ENCODE results near the gene MYL6.
"Not testable (repeated sequence)": the region's sequence is repeated elsewhere in the genome, so short reads cannot be mapped to it uniquely, and the experiment has no call there.

MYL6 gene

GRCh38 chr12:56192582-56192981 is 34.4 kb downstream of the MYL6 start:
- Histone ChIP-seq H4K20me1 (ENCODE audit: insufficient read depth, low read length) (no peaks in the 10 kb centered on the region), H3K79me2 (ENCODE audit: low read length) (peaks cover 14% of the 10 kb centered on the region), H3K4me2 (ENCODE audit: low read depth, low read length) (no peak overlapping the region), H3K36me3 (replicated peaks; ENCODE audit: insufficient read depth, low read length) (no peaks in the 10 kb centered on the region), H3K27ac (ENCODE audit: low read length) (no peak overlapping the region), H3F3A (ENCODE audit: insufficient read depth, low read length) (peaks cover 14% of the 10 kb centered on the region), H3K9me3 (replicated peaks; ENCODE audit: insufficient read depth, low read length) (no peaks in the 10 kb centered on the region), H3K27me3 (replicated peaks; ENCODE audit: insufficient read depth, low read length) (no peaks in the 10 kb centered on the region), H3K4me3 (ENCODE audit: low read length) (no peak overlapping the region), H3K4me1 (ENCODE audit: low read length) (peaks cover 18% of the 10 kb centered on the region), H3K9me2 (replicated peaks; ENCODE audit: insufficient read depth, low read length) (no peaks in the 10 kb centered on the region), H2AFZ (ENCODE audit: low read length) (no peak overlapping the region), H3K9ac (ENCODE audit: low read length) (no peak overlapping the region)
- TF ChIP-seq EZH2 (optimal IDR thresholded peaks at IDR 0.05; ENCODE audit: low read depth, low read length) (no peak), CTCF (IDR thresholded peaks at IDR 0.05; ENCODE audit: low read length) (no peak), EZH2phosphoT487 (IDR thresholded peaks at IDR 0.05; ENCODE audit: low read length) (no peak)
- no peak for DNase-seq

- TF ChIP-seq EZH2phosphoT487 (IDR thresholded peaks at IDR 0.05; ENCODE audit: low read length) (no peak), CTCF (IDR thresholded peaks at IDR 0.05; ENCODE audit: low read length) (peak; percentile 84)
- H3F3A ChIP-seq (ENCODE audit: insufficient read depth, low read length) = peaks cover 14% of the 10 kb centered on the region
- H3K9me3 ChIP-seq (replicated peaks; ENCODE audit: insufficient read depth, low read length) = no peaks in the 10 kb centered on the region
- peak overlapping the region; percentile 88 for H2AFZ ChIP-seq (ENCODE audit: low read length)
- H3K4me2 ChIP-seq (ENCODE audit: low read depth, low read length) = peak overlapping the region; percentile 14; the same call in 1 of the 2 replicates
- H3K36me3 ChIP-seq (replicated peaks; ENCODE audit: insufficient read depth, low read length) = no peaks in the 10 kb centered on the region
- peaks cover 12% of the 10 kb centered on the region for H3K4me1 ChIP-seq (ENCODE audit: low read length)
- H3K9ac ChIP-seq (ENCODE audit: low read length) = no peak overlapping the region
- no peaks in the 10 kb centered on the region for H3K27me3 ChIP-seq (replicated peaks; ENCODE audit: insufficient read depth, low read length)
- peak; percentile 87 for DNase-seq
- H3K9me2 ChIP-seq (replicated peaks; ENCODE audit: insufficient read depth, low read length) = no peaks in the 10 kb centered on the region
- H4K20me1 ChIP-seq (ENCODE audit: insufficient read depth, low read length) = no peaks in the 10 kb centered on the region
- H3K27ac ChIP-seq (ENCODE audit: low read length) = no peak overlapping the region
- H3K4me3 ChIP-seq (ENCODE audit: low read length) = no peak overlapping the region
- peaks cover 9% of the 10 kb centered on the region for H3K79me2 ChIP-seq (ENCODE audit: low read length)
These were observed 34.9 kb downstream of the MYL6 start for GRCh38 chr12:56193025-56193578.

- H3K9me2 ChIP-seq (replicated peaks; ENCODE audit: insufficient read depth, low read length); H3K9ac ChIP-seq (ENCODE audit: low read length); H2AFZ ChIP-seq (ENCODE audit: low read length); DNase-seq; H3K79me2 ChIP-seq (ENCODE audit: low read length); H3F3A ChIP-seq (ENCODE audit: insufficient read depth, low read length); H3K27me3 ChIP-seq (replicated peaks; ENCODE audit: insufficient read depth, low read length); H3K27ac ChIP-seq (ENCODE audit: low read length); H3K4me1 ChIP-seq (ENCODE audit: low read length); H3K4me2 ChIP-seq (ENCODE audit: low read depth, low read length); H3K36me3 ChIP-seq (replicated peaks; ENCODE audit: insufficient read depth, low read length); H3K4me3 ChIP-seq (ENCODE audit: low read length); H4K20me1 ChIP-seq (ENCODE audit: insufficient read depth, low read length); H3K9me3 ChIP-seq (replicated peaks; ENCODE audit: insufficient read depth, low read length): not testable (repeated sequence)
These were observed 38.8 kb downstream of the MYL6 start for GRCh38 chr12:56196818-56197550.
